GM19023 (cell line): ENCODE measurements around the gene POLN.
"Not testable (repeated sequence)": the region's sequence is repeated elsewhere in the genome, so short reads cannot be mapped to it uniquely, and the experiment has no call there.

Experiments used
- ATAC-seq: cut with Tn5 transposase; IDR thresholded peaks from one replicate; pipeline ENCODE4 v1.9.1; 2021; ENCODE audit warnings: mild to moderate bottlenecking, moderate library complexity; ENCODE audit not compliant: unreplicated experiment

The POLN gene

DNA sequence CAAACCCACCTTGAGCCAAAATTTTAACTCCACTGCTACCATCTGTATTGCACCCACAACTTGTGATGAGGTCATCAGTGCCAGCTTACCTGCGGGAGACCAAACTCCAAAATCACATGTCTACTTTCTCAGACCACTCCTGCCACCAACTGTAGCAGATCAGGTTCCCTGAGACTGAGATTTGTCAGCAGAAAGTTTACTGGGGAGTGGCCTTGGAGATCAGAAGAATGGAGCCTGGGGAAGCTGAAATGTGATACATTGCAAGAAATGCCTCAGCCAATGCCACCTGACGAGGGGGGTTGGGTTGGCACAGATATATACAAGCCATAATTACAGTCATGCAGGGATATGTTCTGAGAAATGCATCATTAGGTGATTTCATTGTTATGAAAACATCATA lies 19.1 kb downstream of the POLN start:
- ATAC-seq = no peak

DNA sequence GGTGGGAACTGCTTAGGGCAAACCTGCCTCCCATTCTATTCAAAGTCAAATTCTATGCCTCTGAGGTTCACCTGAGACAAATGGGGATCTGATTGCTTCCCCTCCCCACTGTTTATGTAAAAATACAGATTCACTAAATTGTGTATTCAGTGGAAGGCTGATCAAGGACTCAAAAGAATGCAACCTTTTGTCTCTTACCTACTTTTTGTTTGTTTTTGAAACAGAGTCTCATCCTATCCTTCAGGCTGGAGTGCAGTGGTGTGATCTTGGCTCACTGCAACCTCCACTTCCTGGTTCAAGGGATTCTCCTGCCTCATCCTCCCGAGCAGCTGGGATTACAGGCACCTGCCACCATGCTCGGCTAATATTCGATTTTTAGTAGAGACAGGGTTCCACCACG lies 20.5 kb downstream of the POLN start:
- ATAC-seq = not testable (repeated sequence)

- ATAC-seq = no peak
Observed at GRCh38 chr4:2220016-2220630, 21.8 kb downstream of the POLN start.

- no peak for ATAC-seq
Observed at GRCh38 chr4:2219233-2219760, 22.6 kb downstream of the POLN start.

DNA sequence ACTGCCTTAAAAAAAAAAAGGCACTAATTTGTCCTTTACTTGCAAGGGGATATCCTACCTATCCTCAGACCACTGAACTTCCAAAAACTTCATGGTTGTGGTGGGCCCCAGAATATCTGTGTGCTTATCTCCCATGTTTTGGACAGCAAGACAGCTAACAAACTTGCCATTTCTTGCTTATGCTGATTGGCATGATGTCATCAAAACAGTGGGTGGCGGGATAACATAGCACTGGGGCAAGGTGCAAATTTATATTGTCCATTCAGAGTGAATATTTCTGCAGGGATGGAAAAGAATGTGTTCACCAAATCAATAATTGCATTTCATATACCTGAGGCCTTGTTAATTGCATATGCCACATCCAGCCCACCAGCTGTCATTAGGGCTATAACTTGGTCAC lies 23.5 kb downstream of the POLN start:
- no peak for ATAC-seq

DNA sequence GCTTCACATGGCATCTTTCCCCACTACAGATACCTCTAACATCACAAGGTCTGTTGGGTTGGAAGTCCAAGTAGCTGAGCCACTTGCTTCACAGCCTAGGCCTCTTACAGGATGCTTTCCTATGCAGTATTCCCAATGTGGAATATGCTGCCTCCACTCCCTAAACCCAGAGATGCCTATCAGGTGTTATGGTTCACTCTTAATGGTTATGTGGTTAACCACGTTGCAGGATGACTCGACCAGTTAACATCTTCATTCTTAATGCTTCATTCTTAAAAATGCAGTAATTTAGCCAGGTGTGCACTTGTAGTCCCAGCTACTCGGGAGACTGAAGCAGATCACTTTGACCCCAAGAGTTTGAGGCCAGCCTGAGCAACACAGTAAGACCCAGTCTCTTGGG lies 24.2 kb downstream of the POLN start:
- no peak for ATAC-seq

DNA sequence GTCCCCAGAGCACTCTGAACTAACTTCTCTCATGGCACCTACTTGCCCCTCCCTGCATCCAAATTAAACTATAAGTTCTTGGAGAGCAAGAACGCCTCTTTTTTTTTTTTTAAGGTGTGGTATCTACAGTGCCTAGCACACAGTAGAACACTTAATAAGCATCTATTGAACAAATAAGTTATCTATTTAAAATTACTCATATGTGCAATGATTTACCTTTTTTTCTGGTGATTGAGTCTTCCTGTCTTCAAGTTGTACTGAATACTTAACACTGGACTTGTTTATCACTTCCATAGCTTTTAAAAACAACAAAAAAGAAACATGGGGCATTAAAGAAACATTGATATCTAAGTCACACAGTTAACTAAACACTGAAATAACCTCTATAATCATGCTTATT lies 29.1 kb downstream of the POLN start:
- ATAC-seq = no peak

GRCh38 chr4:2202789-2203188 lies 39.1 kb downstream of the POLN start:
- not testable (repeated sequence) for ATAC-seq

- ATAC-seq = no peak
Observed at GRCh38 chr4:2194496-2194895, 47.4 kb downstream of the POLN start.

DNA sequence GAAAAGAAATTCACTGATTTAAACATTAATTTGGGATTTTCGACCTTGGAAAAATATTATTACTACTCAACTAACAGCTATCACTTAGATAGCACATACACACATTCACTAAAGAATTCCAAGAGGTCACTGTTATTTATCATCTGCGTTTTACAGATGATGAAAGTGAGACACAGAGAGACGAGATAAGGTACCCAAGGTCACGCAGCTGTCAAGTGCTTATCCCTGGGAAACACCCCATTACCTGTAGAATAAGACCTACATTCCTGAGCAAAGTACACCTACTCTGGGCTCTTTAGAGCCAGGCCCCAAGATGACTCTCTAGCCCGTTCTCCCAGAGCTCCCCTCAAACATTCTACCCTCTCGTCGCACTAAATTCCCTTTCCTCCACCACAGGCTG lies 48.6 kb downstream of the POLN start:
- no peak for ATAC-seq

DNA sequence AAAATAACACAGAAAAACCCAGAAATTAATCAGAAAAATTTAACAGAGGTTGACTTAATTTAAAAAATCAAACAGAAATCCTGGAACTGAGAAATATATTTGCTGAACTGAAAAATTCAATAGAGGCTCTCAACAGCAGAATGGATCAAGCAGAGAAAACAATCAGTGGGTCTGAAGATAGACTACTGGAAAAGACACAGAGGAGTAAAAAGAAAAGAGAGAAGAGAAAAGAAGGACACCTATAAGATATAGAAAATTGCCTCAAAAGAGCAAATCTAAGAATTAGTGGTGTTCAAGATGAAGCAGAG lies 55.1 kb downstream of the POLN start:
- no peak for ATAC-seq

GRCh38 chr4:2186133-2186864 lies 55.6 kb downstream of the POLN start:
- no peak for ATAC-seq

DNA sequence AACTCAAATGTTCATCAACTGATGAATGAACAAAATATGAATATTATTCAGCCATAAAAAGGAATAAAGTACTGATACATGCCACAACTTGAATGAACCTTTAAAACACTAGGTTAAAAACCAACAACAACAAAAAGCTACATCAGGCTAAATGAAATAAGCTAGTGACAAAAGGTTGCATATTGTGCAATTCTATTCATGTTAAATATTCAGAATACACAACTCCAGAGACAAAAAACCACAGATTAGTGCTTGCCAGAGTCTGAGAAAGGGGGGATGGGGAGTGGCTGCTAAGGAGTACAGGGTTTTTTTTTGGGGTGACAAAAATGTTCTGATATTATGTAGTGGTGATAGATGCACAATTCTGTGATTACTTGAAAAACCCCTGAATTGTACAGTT lies 58.5 kb downstream of the POLN start:
- ATAC-seq = no peak

DNA sequence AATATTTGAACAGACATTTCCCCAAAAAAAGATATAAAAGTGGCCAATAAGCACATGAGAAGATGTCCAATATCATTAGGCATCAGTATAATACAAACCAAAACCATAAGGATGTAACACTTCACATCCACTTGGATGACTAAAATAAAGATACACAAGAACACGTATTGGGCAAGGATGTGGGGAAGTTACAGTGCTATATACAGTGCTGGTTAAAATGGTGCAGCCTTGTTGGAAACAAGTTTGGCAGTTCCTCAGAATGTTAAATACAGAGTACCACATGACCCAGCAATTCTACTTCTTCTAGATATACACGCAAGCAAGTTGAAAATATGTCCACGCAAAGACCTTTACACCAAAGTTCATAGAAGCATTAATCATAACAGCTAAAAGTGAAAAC lies 58.9 kb downstream of the POLN start:
- ATAC-seq = no peak

DNA sequence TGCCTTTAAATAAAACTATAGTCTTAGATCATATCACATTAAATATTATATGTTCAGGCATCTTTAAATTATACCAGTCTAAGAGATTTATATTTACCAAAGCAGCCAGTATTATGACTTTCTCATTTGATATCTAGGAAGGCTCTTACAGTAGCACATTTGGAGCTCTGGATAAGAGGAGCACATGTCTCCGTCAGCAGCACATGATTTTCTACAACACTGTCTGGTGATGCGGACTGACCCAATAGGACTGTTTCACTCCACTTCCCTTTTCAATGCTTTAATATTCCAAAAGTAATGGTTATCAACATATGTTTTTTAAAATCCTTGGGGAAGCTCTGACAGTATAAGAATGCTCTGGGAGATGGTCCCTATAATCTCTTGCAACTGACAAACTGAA lies 61.5 kb downstream of the POLN start:
- ATAC-seq = no peak

DNA sequence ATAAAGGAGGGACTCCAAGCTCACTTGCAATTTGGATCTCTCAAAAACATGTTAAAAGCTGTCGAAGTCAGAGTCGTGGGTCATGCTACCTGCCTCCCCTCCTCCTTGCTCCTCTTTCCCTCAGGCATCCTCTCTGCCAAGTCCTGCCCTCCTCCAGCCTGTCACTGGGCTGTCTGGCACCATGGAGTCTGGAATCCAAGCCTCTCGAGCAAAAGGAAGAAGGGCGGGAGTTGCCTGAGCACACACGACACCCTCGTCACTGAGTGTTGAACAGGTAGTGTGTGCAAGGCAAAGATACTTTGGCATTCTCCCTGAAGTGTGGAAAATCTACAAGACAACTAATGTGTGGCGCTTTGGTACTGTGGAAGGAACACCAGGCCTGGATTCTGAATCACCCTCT lies 62.2 kb downstream of the POLN start:
- no peak for ATAC-seq

GRCh38 chr4:2178986-2179385 lies 62.9 kb downstream of the POLN start:
- ATAC-seq = no peak

GRCh38 chr4:2177443-2178093 lies 64.4 kb downstream of the POLN start:
- no peak for ATAC-seq

- no peak for ATAC-seq
Observed at GRCh38 chr4:2175990-2176698, 65.8 kb downstream of the POLN start.

DNA sequence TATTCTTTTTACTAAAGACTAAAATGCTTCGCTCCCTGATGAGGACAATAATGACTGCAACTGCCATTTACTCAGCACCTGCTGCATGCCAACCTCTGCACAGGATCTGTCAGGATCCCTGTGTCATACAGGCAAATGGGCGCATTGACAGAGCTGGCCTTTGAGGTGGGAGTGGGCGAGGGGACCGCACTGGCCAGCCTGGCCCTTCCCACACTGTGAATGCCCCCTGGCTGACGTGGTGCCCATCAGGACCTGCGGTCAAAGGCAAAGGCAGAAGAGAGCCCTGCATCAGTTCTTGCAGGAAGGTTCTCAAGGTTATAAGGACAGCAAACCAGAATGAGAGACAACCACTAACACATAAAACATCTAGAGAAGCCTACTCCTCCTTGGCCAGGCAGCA lies 67.9 kb downstream of the POLN start:
- ATAC-seq = no peak

- no peak for ATAC-seq
Observed at GRCh38 chr4:2172627-2173231, 69.2 kb downstream of the POLN start.
